Measurements from ENCODE around the gene GOLPH3L. TPM values are rescaled to one million over a fixed set of nuclear protein-coding genes. Genes with fewer than 3 reads are reported as not detected.

The GOLPH3L gene
- total RNA-seq, 1 donor from 2014 or later, result 26.6 TPM

DNA sequence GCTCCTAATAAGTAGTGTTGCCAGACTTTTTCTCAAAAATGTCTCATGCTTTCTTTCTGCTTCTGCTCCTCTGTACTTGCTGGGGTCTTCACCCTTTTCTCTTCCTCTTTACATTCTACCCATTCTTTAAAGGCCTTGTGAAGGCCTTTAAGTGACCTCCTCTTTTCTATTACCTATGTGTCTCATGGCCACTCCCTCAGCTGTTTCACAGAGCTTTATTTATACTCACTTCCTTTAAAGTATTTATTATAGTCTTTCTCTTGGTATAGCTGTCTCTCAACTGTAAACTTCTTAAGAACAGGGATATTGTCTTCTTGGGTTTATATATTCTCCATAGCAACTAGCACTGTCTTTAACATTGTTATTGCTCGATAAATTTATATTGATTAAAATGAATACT lies 792 bp downstream of the GOLPH3L start:
- Mint-ChIP-seq H3K27ac (peak overlapping the region; percentile 36), H3K4me3 (peak overlapping the region; percentile 95), H3K4me1 (peaks cover 20% of the 10 kb centered on the region), H3K9me3 (no peaks in the 10 kb centered on the region), H3K27me3 (ENCODE audit: low read depth) (peaks cover 6% of the 10 kb centered on the region), H3K36me3 (peaks cover 13% of the 10 kb centered on the region)
- DNase-seq (ENCODE audit: low spot score in 2 of 2, unreplicated experiment in 2 of 2), result no peak
- TF ChIP-seq, protein P1, sequence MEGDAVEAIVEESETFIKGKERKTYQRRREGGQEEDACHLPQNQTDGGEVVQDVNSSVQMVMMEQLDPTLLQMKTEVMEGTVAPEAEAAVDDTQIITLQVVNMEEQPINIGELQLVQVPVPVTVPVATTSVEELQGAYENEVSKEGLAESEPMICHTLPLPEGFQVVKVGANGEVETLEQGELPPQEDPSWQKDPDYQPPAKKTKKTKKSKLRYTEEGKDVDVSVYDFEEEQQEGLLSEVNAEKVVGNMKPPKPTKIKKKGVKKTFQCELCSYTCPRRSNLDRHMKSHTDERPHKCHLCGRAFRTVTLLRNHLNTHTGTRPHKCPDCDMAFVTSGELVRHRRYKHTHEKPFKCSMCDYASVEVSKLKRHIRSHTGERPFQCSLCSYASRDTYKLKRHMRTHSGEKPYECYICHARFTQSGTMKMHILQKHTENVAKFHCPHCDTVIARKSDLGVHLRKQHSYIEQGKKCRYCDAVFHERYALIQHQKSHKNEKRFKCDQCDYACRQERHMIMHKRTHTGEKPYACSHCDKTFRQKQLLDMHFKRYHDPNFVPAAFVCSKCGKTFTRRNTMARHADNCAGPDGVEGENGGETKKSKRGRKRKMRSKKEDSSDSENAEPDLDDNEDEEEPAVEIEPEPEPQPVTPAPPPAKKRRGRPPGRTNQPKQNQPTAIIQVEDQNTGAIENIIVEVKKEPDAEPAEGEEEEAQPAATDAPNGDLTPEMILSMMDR (IDR thresholded peaks at IDR 0.05; ENCODE audit: unreplicated experiment), result no peak

DNA sequence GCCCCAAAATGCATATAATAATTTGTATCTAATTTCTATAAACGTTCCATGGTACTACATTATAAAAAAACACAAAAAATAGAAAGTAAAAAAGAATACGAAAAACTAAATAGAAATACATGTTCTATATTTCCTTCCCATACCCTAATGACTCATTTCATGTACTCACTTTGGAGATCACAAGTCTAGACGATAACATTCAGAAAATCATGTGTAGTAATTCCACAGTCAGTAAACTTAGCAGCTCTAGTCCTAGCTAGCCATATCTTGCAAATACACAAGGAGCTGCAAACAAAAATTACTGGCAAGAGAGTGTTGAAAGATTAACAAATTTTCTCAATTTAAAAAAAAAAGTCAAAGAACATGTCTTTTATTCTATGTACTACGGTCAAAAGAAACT lies 1.4 kb downstream of the GOLPH3L start:
- H3K4me1 Mint-ChIP-seq, result peaks cover 20% of the 10 kb centered on the region
- no peak overlapping the region for H3K27ac Mint-ChIP-seq
- peak overlapping the region; percentile 13 for H3K4me3 Mint-ChIP-seq
- H3K27me3 Mint-ChIP-seq (ENCODE audit: low read depth), result peaks cover 3% of the 10 kb centered on the region
- no peaks in the 10 kb centered on the region for H3K9me3 Mint-ChIP-seq
- TF ChIP-seq, protein P1 (IDR thresholded peaks at IDR 0.05; ENCODE audit: unreplicated experiment), result no peak
- peaks cover 14% of the 10 kb centered on the region for H3K36me3 Mint-ChIP-seq
- DNase-seq (ENCODE audit: low spot score in 2 of 2, unreplicated experiment in 2 of 2), result no peak

DNA sequence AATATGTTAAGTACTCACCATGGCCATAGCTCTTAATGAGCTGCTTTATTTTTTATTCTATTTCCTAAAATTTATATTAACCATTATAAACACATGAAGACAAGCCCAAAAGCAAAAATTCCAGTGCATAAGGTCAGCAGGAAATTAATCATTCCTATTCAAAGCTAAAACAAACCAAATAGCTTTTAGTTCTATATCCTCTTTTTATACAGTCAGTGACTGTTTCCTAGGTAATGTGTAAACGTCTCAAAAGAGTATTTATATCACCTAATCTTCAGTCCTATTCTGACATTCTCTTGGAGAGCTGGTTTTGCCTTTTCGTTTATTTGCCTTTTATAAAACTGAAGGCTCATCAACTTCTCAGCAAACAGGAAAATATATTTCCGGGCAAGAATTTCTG lies 4.2 kb downstream of the GOLPH3L start:
- H3K27me3 Mint-ChIP-seq (ENCODE audit: low read depth), result no peaks in the 10 kb centered on the region
- H3K4me3 Mint-ChIP-seq, result no peak overlapping the region
- no peaks in the 10 kb centered on the region for H3K9me3 Mint-ChIP-seq
- H3K36me3 Mint-ChIP-seq, result peaks cover 21% of the 10 kb centered on the region
- H3K27ac Mint-ChIP-seq, result no peak overlapping the region
- TF ChIP-seq, protein P1 (IDR thresholded peaks at IDR 0.05; ENCODE audit: unreplicated experiment), result no peak
- DNase-seq (ENCODE audit: low spot score in 2 of 2, unreplicated experiment in 2 of 2), result no peak
- H3K4me1 Mint-ChIP-seq, result peaks cover 18% of the 10 kb centered on the region

DNA sequence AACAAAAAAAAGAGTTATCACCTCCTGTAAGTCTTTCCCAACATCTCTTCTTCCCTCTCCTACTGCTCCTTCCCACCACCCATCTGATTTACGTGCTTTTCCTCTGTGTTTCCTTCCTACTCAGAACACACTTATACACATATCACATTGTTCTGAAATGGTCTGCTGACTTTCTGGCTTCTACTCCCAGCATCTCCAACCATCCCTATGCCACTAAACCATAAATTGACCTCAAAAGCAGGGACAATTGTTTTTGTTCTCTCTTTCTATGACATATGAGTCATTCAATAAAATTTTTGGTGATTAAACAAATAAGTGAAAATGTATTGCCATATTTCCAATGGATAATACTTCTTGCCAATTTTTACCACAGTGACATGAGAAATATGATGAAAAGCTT lies 8.2 kb downstream of the GOLPH3L start:
- DNase-seq (ENCODE audit: low spot score in 2 of 2, unreplicated experiment in 2 of 2), result no peak
- TF ChIP-seq, protein P1 (IDR thresholded peaks at IDR 0.05; ENCODE audit: unreplicated experiment), result no peak
- H3K9me3 Mint-ChIP-seq, result no peaks in the 10 kb centered on the region
- H3K36me3 Mint-ChIP-seq, result peaks cover 22% of the 10 kb centered on the region
- H3K4me1 Mint-ChIP-seq, result no peaks in the 10 kb centered on the region
- no peaks in the 10 kb centered on the region for H3K27me3 Mint-ChIP-seq (ENCODE audit: low read depth)
- H3K27ac Mint-ChIP-seq, result no peak overlapping the region
- H3K4me3 Mint-ChIP-seq, result no peak overlapping the region

DNA sequence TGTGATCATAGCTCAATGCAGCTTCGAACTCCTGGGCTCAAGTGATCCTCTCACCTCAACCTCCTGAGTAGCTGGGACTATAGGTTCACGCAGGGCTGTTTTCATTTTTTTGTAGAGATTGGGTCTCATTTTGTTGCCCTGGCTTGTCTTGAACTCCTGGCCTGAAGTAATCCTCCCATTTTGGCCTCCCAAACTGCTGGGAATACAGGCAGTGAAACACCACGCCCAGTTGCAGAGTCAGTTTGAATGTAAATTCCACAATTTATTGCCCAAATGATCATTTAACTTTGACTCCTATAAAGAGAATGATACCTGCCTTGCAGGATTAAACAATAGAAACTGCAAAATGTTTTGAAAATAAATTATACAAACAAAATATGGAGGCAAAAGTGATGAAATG lies 10.7 kb downstream of the GOLPH3L start:
- no peak for DNase-seq (ENCODE audit: low spot score in 2 of 2, unreplicated experiment in 2 of 2)
- Mint-ChIP-seq H3K9me3 (no peaks in the 10 kb centered on the region), H3K36me3 (peaks cover 19% of the 10 kb centered on the region), H3K27ac (no peak overlapping the region), H3K4me1 (no peaks in the 10 kb centered on the region), H3K27me3 (ENCODE audit: low read depth) (no peaks in the 10 kb centered on the region), H3K4me3 (no peak overlapping the region)
- TF ChIP-seq, protein P1 (IDR thresholded peaks at IDR 0.05; ENCODE audit: unreplicated experiment), result no peak

DNA sequence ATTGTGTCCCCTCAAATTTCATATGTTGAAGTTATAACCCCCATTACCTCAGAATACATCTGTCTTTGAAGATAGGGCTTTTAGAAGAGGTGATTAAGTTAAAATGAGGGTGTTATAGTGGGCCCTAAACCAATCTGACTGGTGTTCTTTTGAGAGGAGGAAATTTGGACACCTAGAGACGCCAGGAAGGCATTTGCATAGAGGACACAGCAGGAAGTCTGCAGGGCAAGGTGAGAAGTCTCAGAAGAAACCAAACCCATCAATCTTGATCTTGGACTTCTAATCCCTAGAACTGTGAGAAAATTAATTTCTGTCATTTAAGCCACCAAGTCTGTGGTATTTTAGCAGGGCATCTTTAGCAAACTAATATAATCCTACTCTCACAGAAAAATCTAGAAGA lies 13.0 kb downstream of the GOLPH3L start:
- H3K9me3 Mint-ChIP-seq, result no peaks in the 10 kb centered on the region
- H3K4me3 Mint-ChIP-seq, result no peak overlapping the region
- no peaks in the 10 kb centered on the region for H3K4me1 Mint-ChIP-seq

More for the DNA sequence above, 13.0 kb downstream of the GOLPH3L start:
- Mint-ChIP-seq H3K27me3 (ENCODE audit: low read depth) (no peaks in the 10 kb centered on the region), H3K27ac (no peak overlapping the region), H3K36me3 (peaks cover 17% of the 10 kb centered on the region)
- TF ChIP-seq, protein P1 (IDR thresholded peaks at IDR 0.05; ENCODE audit: unreplicated experiment), result no peak
- DNase-seq (ENCODE audit: low spot score in 2 of 2, unreplicated experiment in 2 of 2), result no peak

Data from mesothelial cell of epicardium (in vitro differentiated cells).